Right lobe of liver (tissue), 6 donors: ENCODE data around the gene SMS. TPM values are rescaled to one million over a fixed set of nuclear protein-coding genes. Genes with fewer than 3 reads are reported as not detected.

ENCODE experiments used
- ATAC-seq, 4 donors: fragments of 200-7000 bp; cut with Tn5 transposase; one replicate each; pipeline ENCODE4 v1.9.1; 2020; ENCODE audit warnings: mild to moderate bottlenecking in 4 of 4, moderate library complexity in 4 of 4
- DNase-seq, 3 donors: peaks; one replicate each; pipeline ENCODE4 v3.0.0-alpha.2; 2020
- H3K27ac ChIP-seq, 3 donors: fragments of 200-600 bp; one replicate each; pipeline ENCODE4 v1.8.0; 2022
- H3K27me3 ChIP-seq, 2 donors: fragments of 200-600 bp; one replicate each; pipeline ENCODE4 v1.8.0; 2022
- H3K36me3 ChIP-seq, 4 donors: fragments of 200-600 bp; sonication (generic) in 1 of 4; one replicate each; pipeline versions ENCODE4 v1.5.1 to v1.8.0; 2017 to 2022; ENCODE audit warnings: control low read depth in 1 of 4
- H3K4me1 ChIP-seq, 4 donors: fragments of 200-600 bp; sonication (generic) in 1 of 4; one replicate each; pipeline versions ENCODE4 v1.5.1 to v1.8.0; 2017 to 2022; ENCODE audit warnings: control low read depth in 1 of 4
- H3K4me3 ChIP-seq, 3 donors: fragments of 200-600 bp; one replicate each; pipeline ENCODE4 v1.8.0; 2022
- H3K9me3 ChIP-seq, 4 donors: fragments of 200-600 bp; sonication (generic) in 1 of 4; one replicate each; pipeline versions ENCODE4 v1.5.1 to v1.8.0; 2017 to 2022; ENCODE audit warnings: control low read depth in 1 of 4
- CTCF ChIP-seq, 4 donors: fragments of 200-600 bp in 3 of 4; fragments of 450-650 bp in 1 of 4; IDR thresholded peaks; one replicate each; pipeline versions ENCODE4 v1.5.1 to v1.8.0; 2016 to 2022; ENCODE audit warnings: antibody characterized with exemption in 4 of 4, mild to moderate bottlenecking in 2 of 4
- POLR2A ChIP-seq: fragments of 450-650 bp; IDR thresholded peaks from one replicate; pipeline ENCODE4 v1.6.1; 2017; ENCODE audit warnings: antibody characterized with exemption, mild to moderate bottlenecking
- WGBS: methylation state at CpG from one replicate; pipeline ENCODE4 v1.1.6; 2018; ENCODE audit warnings: low coverage, low lambda C conversion rate; ENCODE audit not compliant: insufficient coverage; ENCODE audit errors: missing lambda C conversion rate; 5-methylcytosine and 5-hydroxymethylcytosine counted together
- intact Hi-C, 2 donors: fragments of 100-400 bp; cut with DNase I; formaldehyde crosslinking; loops; one replicate each; pipeline versions ENCODE4 v1.11.2 to v1.14.1; 2022
- total RNA-seq, 6 experiments: library from RNA; depleted of rRNA in 2 of 6; stranded (reverse); fragments of >200 nt in 2 of 6; fragmentation: NEBNext Ultra II Directional in 3 of 6; extraction: Animal tissue kit (Norgen Biotek cat#: 25700) in 3 of 6; gene quantifications; one replicate each; pipeline versions ENCODE4 v1.1.0 to v1.2.4, GENCODE V29; 2016 to 2023
- donor health status: DM: no; HTN: yes; CAD: no.
- donor health status: DM: no; HTN: no; CAD: no.
- donor health status: DM: no; HTN: no; CAD: no.
- donor health status: DM: no; HTN: yes; CAD: no.
- donor health status: DM: no; HTN: yes; CAD: no.

The SMS gene
- total RNA-seq, 6 experiments from 2014 or later = 14.6 to 27.1 (median 21.9) TPM

- no peaks in the 10 kb centered on the region for H3K4me1 ChIP-seq
- ATAC-seq = no peak
- 68% methylated on average over 3 of the region's 4 CpGs for WGBS
Measured at GRCh38 chrX:21911481-21911880, 29.0 kb upstream of the SMS start.

GRCh38 chrX:21912220-21912619, 28.3 kb upstream of the SMS start:
- DNase-seq = no peak
- 47% methylated on average over 1 of the region's 1 CpG for WGBS
- no peak overlapping the region for H3K4me3 ChIP-seq
- no peaks in the 10 kb centered on the region for H3K36me3 ChIP-seq
- H3K27me3 ChIP-seq = peaks cover 0 to 3% of the 10 kb centered on the region in 2 donors
- no peak overlapping the region for H3K27ac ChIP-seq
- no peaks in the 10 kb centered on the region for H3K9me3 ChIP-seq
- H3K4me1 ChIP-seq = no peaks in the 10 kb centered on the region
- ATAC-seq = no peak
- intact Hi-C loops = no loop called here
- TF ChIP-seq CTCF (IDR thresholded peaks at IDR 0.05) = no peak
- TF ChIP-seq POLR2A = no peak

More at GRCh38 chrX:21911481-21911880, 29.0 kb upstream of the SMS start:
- peaks cover 0 to 3% of the 10 kb centered on the region in 2 donors for H3K27me3 ChIP-seq
- H3K4me3 ChIP-seq = no peak overlapping the region
- TF ChIP-seq POLR2A (no peak), CTCF (IDR thresholded peaks at IDR 0.05) (no peak)
- H3K27ac ChIP-seq = no peak overlapping the region
- intact Hi-C loops = no loop called here
- no peaks in the 10 kb centered on the region for H3K9me3 ChIP-seq
- DNase-seq = no peak
- no peaks in the 10 kb centered on the region for H3K36me3 ChIP-seq

- intact Hi-C loops = no loop called here
- no peak for ATAC-seq
- no peak overlapping the region for H3K4me3 ChIP-seq
- TF ChIP-seq CTCF (IDR thresholded peaks at IDR 0.05) (no peak), POLR2A (no peak)
- WGBS = 81% methylated on average over 2 of the region's 4 CpGs
- H3K36me3 ChIP-seq = no peaks in the 10 kb centered on the region
- no peak for DNase-seq
- no peaks in the 10 kb centered on the region for H3K9me3 ChIP-seq
- no peaks in the 10 kb centered on the region for H3K4me1 ChIP-seq
- H3K27ac ChIP-seq = no peak overlapping the region
- H3K27me3 ChIP-seq = peaks cover 0 to 3% of the 10 kb centered on the region in 2 donors
Measured at GRCh38 chrX:21912989-21913388, 27.5 kb upstream of the SMS start.

GRCh38 chrX:21926116-21926515, 14.4 kb upstream of the SMS start:
- Histone ChIP-seq H3K27ac (peak overlapping the region; percentile 20 to 63 (median 22)), H3K36me3 (no peaks in the 10 kb centered on the region), H3K27me3 (no peaks in the 10 kb centered on the region), H3K4me1 (no peaks in the 10 kb centered on the region), H3K4me3 (peak overlapping the region; percentile 1 to 36 (median 31)), H3K9me3 (no peaks in the 10 kb centered on the region)
- intact Hi-C loops = no loop called here
- ATAC-seq (peak; percentile 51 to 70 (median 68)), DNase-seq (no peak)
- 28% methylated on average over 3 of the region's 3 CpGs for WGBS
- TF ChIP-seq CTCF (IDR thresholded peaks at IDR 0.05) = no peak
- TF ChIP-seq POLR2A = no peak
